ENCODE results near the gene KCNE1.
"Not testable (repeated sequence)": the region's sequence is repeated elsewhere in the genome, so short reads cannot be mapped to it uniquely, and the experiment has no call there.

- not testable (repeated sequence) for TF ChIP-seq CTCF, POLR2A, POLR2AphosphoS5, EP300 (IDR thresholded peaks at IDR 0.05)
Measured at GRCh38 chr21:34429710-34430109, 82.3 kb downstream of the KCNE1 start.
